OCI-LY1 (cell line): ENCODE data around the gene CHGA.

Experiments
- H2AFZ ChIP-seq: fragments of 200-600 bp; sonication (generic), shearing (Covaris generic); 2 replicates; pipeline ENCODE4 v1.6.0; 2014; ENCODE audit warnings: antibody characterized with exemption, mild to moderate bottlenecking, low read length
- H3F3A ChIP-seq: fragments of 200-600 bp; sonication (generic), shearing (Covaris generic); 2 replicates; pipeline ENCODE4 v1.6.0; 2014; ENCODE audit warnings: mild to moderate bottlenecking, antibody characterized with exemption, low read length, moderate library complexity; ENCODE audit not compliant: insufficient read depth
- H3K27ac ChIP-seq: fragments of 200-600 bp; sonication (generic); 2 replicates; pipeline ENCODE4 v1.5.1; 2014; ENCODE audit warnings: low read length, mixed run types, mild to moderate bottlenecking, low read depth; ENCODE audit not compliant: poor library complexity, severe bottlenecking
- H3K27me3 ChIP-seq: fragments of 200-600 bp; sonication (generic); 2 replicates; pipeline ENCODE4 v1.6.0; 2014; ENCODE audit warnings: antibody characterized with exemption, mild to moderate bottlenecking, low read length, moderate library complexity; ENCODE audit not compliant: insufficient read depth
- H3K36me3 ChIP-seq: fragments of 200-600 bp; sonication (generic); 2 replicates; pipeline ENCODE4 v1.6.1; 2014; ENCODE audit warnings: mild to moderate bottlenecking, antibody characterized with exemption, low read length, moderate library complexity, mixed read lengths; ENCODE audit not compliant: insufficient read depth
- H3K4me1 ChIP-seq: fragments of 200-600 bp; sonication (generic); 2 replicates; pipeline ENCODE4 v1.5.1; 2014; ENCODE audit warnings: mild to moderate bottlenecking, low read length, moderate library complexity; ENCODE audit not compliant: insufficient read depth, severe bottlenecking
- H3K4me2 ChIP-seq: fragments of 200-600 bp; sonication (generic), shearing (Covaris generic); 2 replicates; pipeline ENCODE4 v1.6.1; 2014; ENCODE audit warnings: low read length
- H3K4me3 ChIP-seq: fragments of 200-600 bp; sonication (generic); 2 replicates; pipeline ENCODE4 v1.5.1; 2014; ENCODE audit warnings: low read length, low read depth, mild to moderate bottlenecking, mixed read lengths; ENCODE audit not compliant: poor library complexity, severe bottlenecking
- H3K79me2 ChIP-seq: fragments of 200-600 bp; shearing (Covaris generic); 2 replicates; pipeline ENCODE4 v1.6.1; 2016; ENCODE audit warnings: mixed run types, low read length, mixed read lengths; ENCODE audit not compliant: insufficient read depth
- H3K9ac ChIP-seq: fragments of 200-600 bp; sonication (generic), shearing (Covaris generic); 2 replicates; pipeline ENCODE4 v1.6.1; 2014; ENCODE audit warnings: mild to moderate bottlenecking, low read length, mixed read lengths
- H3K9me2 ChIP-seq: fragments of 200-600 bp; sonication (generic), shearing (Covaris generic); 2 replicates; pipeline ENCODE4 v1.6.1; 2014; ENCODE audit warnings: low read depth, mild to moderate bottlenecking, low read length, mixed read lengths
- H3K9me3 ChIP-seq: fragments of 200-600 bp; shearing (Covaris generic); 2 replicates; pipeline ENCODE4 v1.6.1; 2014; ENCODE audit warnings: low read length, mixed read lengths
- H4K20me1 ChIP-seq: fragments of 200-600 bp; sonication (generic), shearing (Covaris generic); 2 replicates; pipeline ENCODE4 v1.6.0; 2016; ENCODE audit warnings: mild to moderate bottlenecking, low read length; ENCODE audit not compliant: insufficient read depth
- EZH2 ChIP-seq: fragments of 200-600 bp; sonication (generic), shearing (Covaris generic); IDR thresholded peaks from 2 replicates; pipeline ENCODE4 v1.8.0; 2017; ENCODE audit warnings: borderline replicate concordance, mixed run types, mild to moderate bottlenecking, antibody characterized with exemption, low read length, moderate library complexity, mixed read lengths
- TF ChIP-seq, protein P1 (sequence below): fragments of 200-600 bp; sonication (generic), shearing (Covaris generic); IDR thresholded peaks from 2 replicates; pipeline ENCODE4 v1.5.1; 2017; ENCODE audit warnings: mild to moderate bottlenecking, antibody characterized with exemption, low read length, moderate library complexity, mixed read lengths

Gene CHGA

DNA sequence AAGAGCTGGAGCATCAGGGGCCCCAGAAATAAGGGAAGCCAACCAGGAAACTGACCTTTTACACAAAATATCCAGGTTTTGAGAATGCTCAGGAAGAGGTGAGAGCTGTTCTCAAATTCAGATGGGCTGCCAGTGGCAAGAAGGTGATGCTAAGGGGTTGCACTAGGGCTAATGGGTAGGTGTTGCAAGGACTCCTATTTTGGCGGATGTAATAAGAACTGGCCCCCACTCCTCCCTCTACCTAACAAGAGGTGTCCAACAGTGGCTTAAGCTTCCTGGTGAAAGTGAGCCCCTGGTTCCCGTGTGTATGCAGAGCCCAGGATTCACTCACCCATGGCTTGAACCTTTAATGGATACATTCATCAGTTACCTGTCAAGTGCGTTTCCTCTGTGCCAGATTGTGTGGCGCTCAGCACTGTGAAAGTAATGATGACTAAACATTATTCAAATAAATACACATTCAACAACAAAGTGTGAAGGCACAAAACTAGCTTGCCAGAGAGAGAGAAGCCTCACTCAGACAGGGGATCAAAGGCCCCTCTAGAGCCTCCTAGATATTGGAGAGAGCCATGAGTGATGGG is 705 bp upstream of the CHGA start:
- no peak overlapping the region for H3K4me3 ChIP-seq

DNA sequence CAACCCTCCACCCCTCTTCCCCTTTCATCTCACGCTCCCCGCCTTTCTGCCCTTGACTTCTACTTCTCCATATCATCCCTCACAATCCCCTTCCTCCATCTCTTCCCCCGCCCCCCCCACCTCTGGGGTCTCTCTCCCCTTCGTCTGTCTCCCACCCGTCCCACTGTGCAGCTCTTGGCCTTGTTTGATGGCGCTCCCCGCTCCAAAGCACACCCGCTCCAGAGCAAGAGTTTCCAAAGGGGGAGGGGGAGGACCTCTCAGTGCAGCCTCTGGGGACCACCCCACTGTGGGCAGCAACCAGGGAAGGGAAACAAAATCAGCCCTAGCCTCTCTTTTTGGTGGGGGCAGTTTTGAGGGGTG is 774 bp downstream of the CHGA start:
- Histone ChIP-seq H3K27me3 (peaks cover 5% of the 10 kb centered on the region; the same call in 1 of the 2 replicates), H3K9me2 (no peaks in the 10 kb centered on the region), H3K36me3 (no peaks in the 10 kb centered on the region), H3K9ac (no peak overlapping the region), H4K20me1 (no peaks in the 10 kb centered on the region), H3K27ac (no peak overlapping the region), H3F3A (no peaks in the 10 kb centered on the region), H2AFZ (no peak overlapping the region), H3K79me2 (no peaks in the 10 kb centered on the region), H3K4me1 (no peaks in the 10 kb centered on the region), H3K4me2 (no peak overlapping the region), H3K9me3 (no peaks in the 10 kb centered on the region), H3K4me3 (no peak overlapping the region)
- no peak for TF ChIP-seq EZH2
- TF ChIP-seq, protein P1, sequence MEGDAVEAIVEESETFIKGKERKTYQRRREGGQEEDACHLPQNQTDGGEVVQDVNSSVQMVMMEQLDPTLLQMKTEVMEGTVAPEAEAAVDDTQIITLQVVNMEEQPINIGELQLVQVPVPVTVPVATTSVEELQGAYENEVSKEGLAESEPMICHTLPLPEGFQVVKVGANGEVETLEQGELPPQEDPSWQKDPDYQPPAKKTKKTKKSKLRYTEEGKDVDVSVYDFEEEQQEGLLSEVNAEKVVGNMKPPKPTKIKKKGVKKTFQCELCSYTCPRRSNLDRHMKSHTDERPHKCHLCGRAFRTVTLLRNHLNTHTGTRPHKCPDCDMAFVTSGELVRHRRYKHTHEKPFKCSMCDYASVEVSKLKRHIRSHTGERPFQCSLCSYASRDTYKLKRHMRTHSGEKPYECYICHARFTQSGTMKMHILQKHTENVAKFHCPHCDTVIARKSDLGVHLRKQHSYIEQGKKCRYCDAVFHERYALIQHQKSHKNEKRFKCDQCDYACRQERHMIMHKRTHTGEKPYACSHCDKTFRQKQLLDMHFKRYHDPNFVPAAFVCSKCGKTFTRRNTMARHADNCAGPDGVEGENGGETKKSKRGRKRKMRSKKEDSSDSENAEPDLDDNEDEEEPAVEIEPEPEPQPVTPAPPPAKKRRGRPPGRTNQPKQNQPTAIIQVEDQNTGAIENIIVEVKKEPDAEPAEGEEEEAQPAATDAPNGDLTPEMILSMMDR, result no peak

More for the DNA sequence above, 705 bp upstream of the CHGA start:
- no peaks in the 10 kb centered on the region for H3K9me3 ChIP-seq
- no peaks in the 10 kb centered on the region for H4K20me1 ChIP-seq
- H3K9ac ChIP-seq, result no peak overlapping the region
- H3K4me1 ChIP-seq, result no peaks in the 10 kb centered on the region
- TF ChIP-seq, protein P1, result no peak
- no peak for TF ChIP-seq EZH2
- no peak overlapping the region for H3K4me2 ChIP-seq
- H3F3A ChIP-seq, result no peaks in the 10 kb centered on the region
- no peaks in the 10 kb centered on the region for H3K79me2 ChIP-seq
- H3K27me3 ChIP-seq, result no peaks in the 10 kb centered on the region
- H3K9me2 ChIP-seq, result no peaks in the 10 kb centered on the region
- no peak overlapping the region for H3K27ac ChIP-seq
- H2AFZ ChIP-seq, result no peak overlapping the region
- no peaks in the 10 kb centered on the region for H3K36me3 ChIP-seq

DNA sequence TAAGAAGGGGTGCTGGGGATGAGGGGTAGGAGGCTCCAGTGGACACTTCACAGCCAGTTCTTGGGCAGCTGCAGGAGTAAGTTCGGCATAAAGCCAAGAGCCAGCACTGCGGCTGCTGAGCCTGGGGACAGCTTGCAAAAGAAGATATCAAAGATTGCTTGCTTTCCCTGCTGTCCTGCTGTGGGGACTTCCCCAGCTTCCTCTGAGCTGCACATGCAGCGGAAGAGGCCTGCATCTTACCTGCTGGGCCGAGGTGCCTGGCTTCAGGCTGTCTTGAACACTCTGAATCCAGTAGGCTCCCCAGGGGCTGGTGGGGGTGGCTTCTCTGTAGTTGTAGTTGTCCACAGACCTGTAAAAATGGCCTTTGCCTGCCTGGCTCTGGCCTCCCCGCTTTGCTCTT is 1.3 kb downstream of the CHGA start:
- H3K4me3 ChIP-seq, result no peak overlapping the region
- H3K79me2 ChIP-seq, result no peaks in the 10 kb centered on the region
- no peak overlapping the region for H2AFZ ChIP-seq
- no peak overlapping the region for H3K4me2 ChIP-seq
- H3K9me3 ChIP-seq, result no peaks in the 10 kb centered on the region
- TF ChIP-seq EZH2, result no peak
- TF ChIP-seq, protein P1, result no peak
- H3K9ac ChIP-seq, result no peak overlapping the region
- no peaks in the 10 kb centered on the region for H4K20me1 ChIP-seq
- H3K27me3 ChIP-seq, result peaks cover 5% of the 10 kb centered on the region; the same call in 1 of the 2 replicates
- no peaks in the 10 kb centered on the region for H3K36me3 ChIP-seq
- H3K9me2 ChIP-seq, result no peaks in the 10 kb centered on the region
- H3K27ac ChIP-seq, result no peak overlapping the region
- H3K4me1 ChIP-seq, result no peaks in the 10 kb centered on the region
- no peaks in the 10 kb centered on the region for H3F3A ChIP-seq
